Endothelial cell of umbilical vein (primary cell): ENCODE measurements around the gene CBFA2T3.

Source experiments
- CTCF ChIP-seq, 2 donors: IDR thresholded peaks; 1 replicate in 1 of 2; 2 replicates in 1 of 2; pipeline ENCODE4 v1.5.1; 2011; ENCODE audit warnings: low read length in 2 of 2, mild to moderate bottlenecking in 2 of 2, moderate library complexity in 2 of 2, control low read depth in 1 of 2, inconsistent platforms in 1 of 2, low read depth in 1 of 2; ENCODE audit not compliant: insufficient read depth in 1 of 2; ENCODE audit errors: extremely low read depth in 1 of 2
- EZH2 ChIP-seq: IDR thresholded peaks from 2 replicates; pipeline ENCODE4 v1.6.1; 2012; ENCODE audit warnings: borderline replicate concordance, low read depth, mild to moderate bottlenecking, moderate library complexity, low read length, inconsistent platforms; ENCODE audit not compliant: severe bottlenecking
- POLR2A ChIP-seq: IDR thresholded peaks from 2 replicates; pipeline ENCODE4 v1.6.1; 2012; ENCODE audit warnings: low read depth, mild to moderate bottlenecking, control low read depth, low read length

- TF ChIP-seq POLR2A, result no peak
- TF ChIP-seq CTCF (IDR thresholded peaks at IDR 0.05; ENCODE audit: extremely low read depth in 1 of 2, insufficient read depth in 1 of 2, low read depth in 1 of 2, low read length in 2 of 2), result no peak
- TF ChIP-seq EZH2, result no peak
Observed at GRCh38 chr16:88912556-88912955, 64.5 kb downstream of the CBFA2T3 start.
